Subcutaneous preadipocyte (primary cell): Measurements from ENCODE around the gene YEATS2. TPM values are rescaled to one million over a fixed set of nuclear protein-coding genes. Genes with fewer than 3 reads are reported as not detected.

Experiments
- total RNA-seq: library from RNA; depleted of rRNA; stranded (reverse); fragments of >200 nt; gene quantifications from 2 replicates; pipeline ENCODE4 v1.2.3, GENCODE V29; 2012

The YEATS2 gene
- 30.9 and 42.6 TPM in 2 replicates for total RNA-seq

DNA sequence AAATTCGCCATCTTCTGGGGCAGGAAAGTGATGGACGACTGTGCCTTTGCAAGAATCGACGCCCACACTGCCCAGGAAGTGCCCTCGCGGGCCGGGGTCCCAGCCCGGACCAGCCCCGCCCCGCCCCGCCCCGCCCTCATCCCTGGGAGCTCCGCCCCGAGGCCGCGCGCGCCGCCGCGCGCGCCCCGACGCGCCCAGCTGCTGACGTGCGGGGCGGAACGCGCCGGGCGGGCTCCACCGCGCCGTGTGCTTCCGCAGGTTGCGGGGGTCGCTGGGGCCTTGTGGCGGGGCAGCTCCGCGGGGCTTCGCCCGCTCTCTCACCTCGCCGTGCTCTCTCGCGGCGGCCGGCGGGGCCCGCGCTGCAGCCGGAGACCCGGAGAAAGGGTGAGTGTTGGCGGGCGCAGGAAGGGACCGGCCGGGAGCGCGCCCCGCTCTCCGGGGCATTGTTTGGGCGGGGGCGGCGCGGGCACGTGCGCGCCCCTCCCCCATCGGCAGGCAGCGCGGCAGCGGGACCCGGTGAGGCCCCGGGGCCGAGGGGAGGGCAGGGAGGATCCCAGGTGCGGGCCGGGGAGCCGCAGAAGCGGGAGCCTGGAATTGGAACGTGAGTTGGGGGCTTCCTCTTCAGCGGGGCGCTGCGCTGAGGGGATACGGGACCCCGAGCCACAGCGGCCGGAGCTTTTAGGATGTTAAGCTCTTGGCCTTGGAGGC lies at the start of gene YEATS2:
Gene YEATS2, plus strand, starts transcription at position 188 of the 708 bp plus-strand sequence. CDS start 17,366 bp downstream, outside the sequence.

DNA sequence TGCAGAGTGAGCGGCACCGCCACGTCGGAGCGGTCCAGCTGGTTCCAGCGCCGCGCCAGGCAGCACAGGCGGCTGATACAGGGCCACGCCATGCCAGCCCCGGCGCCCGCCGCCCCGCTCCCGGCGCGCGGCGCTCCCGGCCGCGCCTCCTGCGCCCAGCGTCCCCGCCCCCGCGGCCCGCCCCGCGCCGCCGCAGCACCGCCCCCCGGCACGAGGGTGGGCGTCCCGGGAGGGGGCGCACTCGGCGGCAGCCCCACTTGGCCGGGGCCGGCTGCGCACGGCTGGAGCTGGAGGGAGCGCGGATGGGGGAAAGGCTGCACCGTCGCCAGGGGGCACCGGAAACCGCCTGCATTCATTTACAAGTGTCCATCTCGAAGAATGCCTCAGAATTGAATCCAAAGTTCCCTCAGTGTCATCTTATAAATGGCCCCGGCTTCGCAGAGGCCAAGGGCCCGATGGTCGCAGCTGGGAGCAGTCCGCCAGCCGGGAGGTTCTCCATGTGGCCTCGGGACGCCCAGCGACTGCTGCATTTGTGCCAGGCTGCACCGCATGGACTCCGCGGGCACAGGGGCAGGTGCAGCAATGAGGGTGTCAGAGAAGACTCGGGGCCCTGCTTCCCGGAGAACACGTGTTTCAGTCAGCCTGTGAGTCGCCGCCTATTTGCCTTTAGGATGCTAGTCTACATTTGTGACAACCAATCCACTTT lies 128.0 kb downstream of the YEATS2 start, which contains the start of gene MAP6D1:
Gene MAP6D1, minus strand, starts transcription at position 122 of the 706 bp plus-strand sequence. Its CDS starts 30 bp downstream, at position 92.

Other genes starting within 250 kb of the YEATS2 start
- not detected in 2 replicates for gene KLHL6, start 142.1 kb upstream of the YEATS2 start, total RNA-seq
- gene KLHL24, start 62.2 kb upstream of the YEATS2 start, total RNA-seq: 19.5 and 27.2 TPM in 2 replicates
- 0.73 and 3.9 TPM in 2 replicates for gene MAP6D1, start 127.8 kb downstream of the YEATS2 start, total RNA-seq
- 23.1 and 32.0 TPM in 2 replicates for gene PARL, start 187.1 kb downstream of the YEATS2 start, total RNA-seq